Stimulated activated CD8-positive, alpha-beta memory T cell treated with anti-CD3 and anti-CD28 coated beads, Interleukin-2, amount 100 ng/mL, for 1 hour (primary cell): ENCODE measurements around the gene RPL26.
"Not testable (repeated sequence)": the region's sequence is repeated elsewhere in the genome, so short reads cannot be mapped to it uniquely, and the experiment has no call there.

Experiments
- DNase-seq, 2 donors: peaks; one replicate each; pipeline ENCODE4 v3.0.0-alpha.2; 2020; ENCODE audit warnings: low read depth in 2 of 2

The RPL26 gene

DNA sequence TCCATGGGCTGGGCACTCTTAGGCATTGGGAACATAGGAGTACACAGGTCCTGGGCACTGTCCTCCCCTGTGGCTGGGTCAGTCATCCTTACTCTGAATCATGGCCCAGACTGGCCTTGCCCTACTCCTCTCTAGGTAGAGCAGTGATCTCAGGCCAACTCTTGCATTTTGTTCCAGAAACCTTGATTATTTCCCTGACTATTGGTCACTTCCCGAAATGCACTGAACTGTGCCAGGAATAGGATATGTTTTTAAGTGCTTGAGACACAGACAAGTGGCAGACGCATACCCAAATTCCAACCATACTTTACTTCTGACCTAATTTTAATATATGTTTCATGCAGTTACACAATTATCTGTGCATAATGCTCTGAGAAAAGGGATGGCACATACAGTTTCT is 16.8 kb downstream of the RPL26 start:
- DNase-seq, result no peak

DNA sequence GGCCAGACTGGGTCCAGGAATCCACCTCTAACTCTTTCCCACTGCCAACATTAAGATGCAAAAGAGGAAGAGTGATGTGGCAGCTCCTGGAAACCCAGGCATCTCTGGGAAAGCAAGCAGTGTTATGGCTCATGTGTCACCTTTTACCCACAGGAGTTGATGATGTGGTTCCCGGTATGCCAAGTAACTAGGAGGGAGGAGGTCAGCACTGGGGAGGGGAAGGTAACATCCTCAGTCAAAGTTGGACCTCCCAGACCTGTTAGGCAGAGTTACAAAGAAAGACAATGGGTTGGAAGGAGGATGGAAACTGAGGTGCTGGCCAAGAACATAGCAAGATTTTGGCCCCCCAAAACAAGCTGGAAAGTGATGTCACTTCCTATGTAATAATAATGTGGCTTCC is 17.9 kb downstream of the RPL26 start:
- DNase-seq, result no peak

DNA sequence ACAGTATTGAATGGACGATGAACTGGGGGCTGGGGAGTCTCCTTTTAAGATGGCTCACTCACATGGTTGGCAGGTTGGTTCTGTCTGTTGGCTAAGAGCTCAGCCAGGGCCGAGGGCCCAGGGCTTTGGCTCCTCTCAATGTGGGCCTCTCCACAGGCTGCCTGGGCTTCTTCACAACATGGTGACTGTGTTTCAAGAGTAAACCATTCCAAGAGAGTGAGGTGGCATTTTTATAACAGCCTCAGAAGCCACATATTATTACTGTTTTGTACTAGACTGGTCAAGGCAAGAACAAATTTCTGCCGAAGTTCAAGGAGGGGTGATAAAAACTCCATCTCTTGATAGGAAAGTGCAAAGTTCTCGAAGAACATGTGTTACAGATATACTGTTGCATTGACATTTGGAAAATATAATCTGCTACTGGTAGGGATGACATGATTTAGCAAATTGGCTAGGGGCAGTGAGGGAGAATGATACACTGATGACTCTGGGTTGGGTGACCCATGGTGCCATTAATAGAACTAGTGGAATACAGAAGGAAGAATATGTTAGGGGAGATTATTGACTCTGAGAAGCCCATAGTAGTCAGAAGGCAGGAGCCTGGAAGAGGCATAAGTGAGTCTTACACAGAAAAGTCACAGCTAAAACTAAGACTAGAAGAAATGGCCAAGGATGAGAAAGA is 20.2 kb downstream of the RPL26 start:
- no peak for DNase-seq

DNA sequence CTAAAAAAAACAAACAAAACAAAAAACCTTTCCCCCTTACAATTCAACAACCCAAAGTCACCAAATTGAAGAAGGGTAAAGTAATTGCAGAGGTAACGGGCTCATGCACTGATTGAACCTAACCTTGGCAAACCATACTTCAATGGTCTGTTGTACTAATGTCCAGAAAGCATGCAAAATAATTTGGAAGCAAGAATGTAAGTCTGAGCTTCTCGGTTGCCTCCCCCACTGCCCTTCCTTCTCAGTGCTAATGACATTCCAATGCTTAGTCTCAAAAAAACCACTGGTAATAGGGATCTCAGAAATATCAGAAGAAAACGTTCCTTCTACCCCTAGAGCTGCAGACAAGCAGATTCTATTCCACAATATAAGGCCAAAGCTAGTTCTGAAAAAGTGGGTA is 22.2 kb downstream of the RPL26 start:
- DNase-seq, result no peak

DNA sequence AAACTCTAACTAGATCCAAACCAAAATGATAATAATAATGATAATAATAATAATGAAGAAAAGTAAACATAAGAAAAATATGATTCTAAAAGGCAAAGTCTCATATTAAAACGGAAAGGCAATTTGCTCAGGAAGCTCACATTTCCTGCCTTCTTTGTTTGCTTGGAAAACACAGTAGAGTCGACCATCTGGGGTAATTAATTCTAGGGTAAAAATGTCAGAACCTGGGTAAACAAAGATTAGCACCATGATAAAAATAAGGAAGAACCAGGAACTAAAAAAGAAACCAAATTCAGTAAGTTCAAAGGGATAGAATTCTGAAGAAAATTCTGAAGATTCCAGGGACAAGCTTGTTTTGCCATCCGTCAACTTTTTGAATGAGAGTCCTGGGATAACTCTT is 22.7 kb downstream of the RPL26 start:
- no peak for DNase-seq

DNA sequence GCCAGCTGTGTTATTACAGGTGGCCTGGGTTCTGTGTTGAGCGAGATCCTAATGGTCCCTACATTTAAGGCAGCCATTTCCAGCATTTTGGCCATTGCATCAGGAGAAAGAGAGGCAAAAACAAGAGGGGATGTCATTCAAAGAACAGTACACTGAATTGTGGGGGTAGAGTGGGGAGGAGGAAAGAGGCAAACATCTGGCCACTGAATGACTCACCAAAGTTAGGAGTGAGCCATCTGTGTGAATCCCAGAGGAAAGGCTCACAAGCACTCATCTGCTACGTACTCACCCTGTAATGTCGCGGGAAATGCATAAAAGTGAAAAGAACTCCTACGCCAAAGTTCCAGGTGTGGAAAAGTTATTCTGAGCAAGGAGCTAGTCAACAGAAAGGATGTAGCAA is 23.2 kb downstream of the RPL26 start:
- no peak for DNase-seq

DNA sequence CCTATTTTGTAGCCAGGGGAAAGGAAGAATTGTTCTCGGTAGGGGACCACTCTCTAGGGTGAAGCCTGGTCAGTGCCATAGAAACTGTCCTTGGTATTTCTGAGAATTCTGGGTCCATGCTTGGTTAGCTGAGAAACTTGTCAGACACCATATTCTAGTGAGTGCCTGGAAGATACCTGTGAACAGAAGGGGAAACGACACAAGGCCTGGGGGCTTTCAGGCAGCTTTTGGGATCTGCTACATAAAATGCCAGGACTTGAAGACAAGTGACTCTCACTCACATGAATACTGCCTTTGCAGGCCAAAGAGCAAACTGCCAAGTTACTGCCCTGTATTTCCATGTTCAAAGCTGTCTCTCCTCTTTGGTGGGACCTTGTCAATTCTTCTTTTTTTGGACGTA is 25.1 kb downstream of the RPL26 start:
- DNase-seq, result no peak

DNA sequence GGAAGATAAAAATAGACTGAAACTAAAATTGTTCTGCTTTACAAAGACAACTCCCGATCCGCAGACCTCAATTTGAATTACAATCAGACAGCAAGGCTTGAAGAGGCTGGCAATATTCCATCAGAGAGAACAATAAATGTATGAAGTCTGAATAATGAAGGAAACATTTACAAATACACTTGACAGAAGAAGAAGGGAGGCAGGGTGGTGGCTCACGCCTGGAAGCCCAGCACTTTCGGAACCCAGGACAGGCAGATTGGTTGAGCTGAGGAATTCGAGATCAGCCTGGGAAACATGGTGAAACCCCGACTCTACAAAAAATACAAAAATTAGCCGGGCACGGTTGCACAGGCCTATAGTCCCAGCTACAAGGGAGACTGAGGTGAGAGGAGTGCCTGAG is 28.8 kb downstream of the RPL26 start:
- DNase-seq, result no peak

DNA sequence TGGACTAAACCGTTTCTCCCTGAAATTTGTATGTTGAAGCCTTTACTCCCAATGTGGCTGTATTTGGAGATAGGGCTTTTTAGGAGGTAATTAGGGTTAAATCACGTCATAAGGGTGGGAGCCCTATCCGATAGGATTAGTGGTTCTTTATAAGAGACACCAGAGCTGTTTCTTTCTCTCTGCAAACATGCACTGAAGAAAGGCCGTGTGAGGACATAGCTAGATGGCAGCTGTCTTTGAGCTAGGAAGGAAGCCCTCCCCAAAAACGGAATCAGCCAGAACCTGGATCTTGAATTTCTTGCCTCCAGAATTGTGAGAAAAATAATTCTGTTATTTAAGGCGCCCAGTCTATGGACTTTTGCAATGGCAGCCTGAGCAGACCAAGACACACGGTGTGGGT is 29.3 kb downstream of the RPL26 start:
- DNase-seq, result no peak

DNA sequence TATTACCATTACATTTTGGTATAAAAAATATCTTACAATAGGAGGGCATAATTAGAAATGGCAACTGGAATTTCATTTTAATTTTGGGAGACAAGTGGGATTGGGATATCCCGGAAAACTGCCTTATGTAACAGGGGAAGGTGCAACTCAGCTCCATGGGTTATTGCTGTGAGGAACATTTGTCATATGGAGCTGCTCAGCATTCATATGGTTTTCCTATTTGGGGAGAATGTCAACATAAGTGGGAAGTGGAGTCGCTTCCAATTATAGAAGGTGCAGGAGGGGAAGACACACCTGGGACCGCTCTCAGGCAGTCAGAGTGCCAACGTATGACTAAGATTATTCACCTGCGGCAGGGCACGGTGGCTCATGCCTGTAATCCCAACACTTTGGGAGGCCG is 32.7 kb downstream of the RPL26 start:
- DNase-seq, result no peak

DNA sequence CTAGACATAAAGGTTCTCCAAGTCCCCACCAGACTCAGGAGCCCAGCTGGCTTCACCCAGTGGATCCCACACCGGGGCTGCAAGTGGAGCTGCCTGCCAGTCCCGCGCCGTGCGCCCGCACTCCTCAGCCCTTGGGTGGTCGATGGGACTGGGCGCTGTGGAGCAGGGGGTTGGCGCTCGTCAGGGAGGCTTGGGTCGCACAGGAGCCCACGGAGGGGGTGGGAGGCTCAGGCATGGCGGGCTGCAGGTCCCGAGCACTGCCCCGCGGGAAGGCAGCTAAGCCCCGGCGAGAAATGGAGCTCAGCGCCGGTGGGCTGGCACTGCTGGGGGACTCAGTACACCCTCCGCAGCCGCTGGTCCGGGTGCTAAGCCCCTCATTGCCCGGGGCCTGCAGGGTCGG is 36.0 kb downstream of the RPL26 start:
- DNase-seq, result not testable (repeated sequence)

DNA sequence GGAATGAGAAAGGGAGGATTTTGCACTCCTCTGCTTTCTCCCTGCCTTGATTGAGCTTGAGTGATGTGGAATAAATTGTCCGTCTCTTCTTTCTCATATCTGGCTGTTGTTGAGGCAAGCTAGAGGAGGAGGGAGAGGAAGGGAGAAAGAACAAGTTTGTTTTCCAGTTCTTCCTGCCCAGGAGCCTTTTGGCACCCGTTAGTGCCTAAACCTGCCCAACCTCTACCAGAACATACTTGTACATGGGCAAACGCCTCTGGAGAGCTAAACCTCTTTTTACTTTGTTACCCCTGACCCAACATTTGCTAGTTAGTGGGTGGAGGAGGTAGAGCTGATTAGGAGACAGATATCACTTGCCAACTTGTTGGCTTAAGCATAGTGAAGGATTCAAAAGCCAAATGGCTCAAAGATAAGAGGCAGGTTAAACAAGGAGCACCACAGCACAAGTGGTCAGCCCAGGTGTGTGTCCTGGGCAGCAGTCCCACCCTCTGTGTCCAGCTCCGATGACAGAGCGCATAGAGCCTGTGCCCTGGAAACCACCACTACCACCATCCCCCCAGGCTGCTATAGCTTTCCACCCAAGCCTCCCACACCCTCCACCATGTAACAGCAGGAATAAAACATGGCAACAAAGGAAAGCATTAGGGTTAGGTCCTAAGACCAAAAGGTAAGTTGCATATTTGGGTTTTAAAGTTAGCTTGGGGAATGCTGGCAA is 36.9 kb downstream of the RPL26 start:
- DNase-seq, result no peak

DNA sequence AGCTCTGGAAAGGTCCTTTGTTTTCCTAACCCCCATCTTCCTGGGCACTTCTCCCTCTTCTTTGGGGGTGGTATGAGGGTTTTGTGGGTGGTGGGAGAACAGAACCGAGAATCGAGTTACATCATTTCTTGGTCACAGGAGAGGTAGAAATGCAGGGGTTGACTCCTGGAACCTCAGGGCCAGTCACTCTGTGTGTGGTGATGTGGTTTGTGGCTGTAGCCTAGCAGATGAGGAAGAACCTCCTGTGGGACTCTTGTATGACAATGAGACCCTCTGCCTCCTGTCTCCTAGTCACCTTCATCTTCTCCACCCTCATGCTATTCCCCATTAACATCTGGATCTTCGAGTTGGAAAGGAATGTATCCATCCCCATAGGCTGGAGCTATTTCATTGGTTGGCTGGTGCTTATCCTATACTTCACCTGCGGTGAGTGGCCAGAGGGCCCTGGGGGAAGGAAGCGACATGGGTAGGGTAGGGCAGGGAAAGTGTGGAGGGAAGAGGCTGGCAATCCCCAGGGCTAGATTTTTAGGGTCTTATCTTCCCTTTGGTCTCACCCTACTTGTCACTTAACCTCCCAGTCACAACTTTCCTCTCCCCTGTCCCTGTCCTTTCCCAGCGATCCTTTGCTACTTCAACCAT is 37.8 kb downstream of the RPL26 start:
- no peak for DNase-seq

DNA sequence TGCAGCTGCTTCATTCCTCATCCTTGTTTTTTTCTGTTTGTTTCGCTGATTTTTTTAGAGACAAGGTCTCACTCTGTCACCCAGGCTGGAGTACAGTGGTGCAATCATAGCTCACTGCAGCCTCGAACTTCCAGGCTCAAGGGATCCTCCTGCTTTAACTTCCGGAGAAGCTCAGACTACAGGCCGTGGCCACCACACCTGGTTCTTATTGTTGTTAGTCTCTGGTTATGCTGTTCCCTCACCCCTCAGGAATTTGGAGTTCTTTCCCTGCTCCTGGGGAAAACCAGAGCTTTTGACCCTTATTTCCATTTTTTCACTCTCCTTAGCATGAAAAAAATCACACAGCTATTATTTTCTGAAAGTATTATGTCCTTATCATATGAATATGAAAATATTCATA is 41.5 kb downstream of the RPL26 start:
- no peak for DNase-seq

DNA sequence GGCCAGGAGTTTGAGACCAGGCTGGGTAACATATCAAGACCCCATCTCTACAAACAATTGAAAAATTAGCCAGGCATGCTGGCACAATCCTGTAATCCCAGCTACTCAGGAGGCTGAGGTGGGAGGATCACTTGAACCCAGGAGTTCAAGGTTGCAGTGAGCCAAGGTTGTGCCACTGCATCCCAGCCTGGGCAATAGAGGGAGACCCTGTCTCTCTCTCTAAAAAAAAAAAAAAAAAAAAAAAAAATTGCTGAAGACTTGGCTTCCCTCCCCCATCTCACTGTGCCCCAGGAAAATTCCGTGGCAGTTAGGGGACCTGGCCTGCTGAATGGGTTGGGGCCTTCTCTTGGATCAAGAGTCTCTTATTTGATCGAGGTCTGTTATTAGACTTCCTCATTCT is 43.5 kb downstream of the RPL26 start, which contains the start of gene ODF4:
Gene ODF4, plus strand, starts transcription at position 301 of the 400 bp plus-strand sequence. CDS start 212 bp downstream, outside the sequence.
- no peak for DNase-seq

DNA sequence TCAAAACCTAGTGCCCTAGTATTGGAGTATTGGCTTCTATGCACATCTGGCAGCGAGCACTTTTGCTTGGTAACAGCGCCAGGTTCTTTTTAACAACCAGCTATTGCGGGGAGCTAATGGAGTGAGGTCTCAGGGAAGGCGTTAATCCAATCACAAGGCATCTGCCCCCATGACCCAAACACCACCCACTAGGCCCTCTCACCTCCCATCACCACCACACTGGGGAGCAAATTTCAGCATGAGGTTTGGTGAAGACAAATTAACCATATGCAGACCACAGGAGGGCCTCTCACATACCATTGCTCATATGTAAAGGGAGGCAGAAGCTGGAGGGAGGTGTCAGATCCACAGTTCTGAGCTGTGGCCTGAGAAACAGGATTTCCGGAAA is 44.2 kb downstream of the RPL26 start:
- DNase-seq, result no peak

DNA sequence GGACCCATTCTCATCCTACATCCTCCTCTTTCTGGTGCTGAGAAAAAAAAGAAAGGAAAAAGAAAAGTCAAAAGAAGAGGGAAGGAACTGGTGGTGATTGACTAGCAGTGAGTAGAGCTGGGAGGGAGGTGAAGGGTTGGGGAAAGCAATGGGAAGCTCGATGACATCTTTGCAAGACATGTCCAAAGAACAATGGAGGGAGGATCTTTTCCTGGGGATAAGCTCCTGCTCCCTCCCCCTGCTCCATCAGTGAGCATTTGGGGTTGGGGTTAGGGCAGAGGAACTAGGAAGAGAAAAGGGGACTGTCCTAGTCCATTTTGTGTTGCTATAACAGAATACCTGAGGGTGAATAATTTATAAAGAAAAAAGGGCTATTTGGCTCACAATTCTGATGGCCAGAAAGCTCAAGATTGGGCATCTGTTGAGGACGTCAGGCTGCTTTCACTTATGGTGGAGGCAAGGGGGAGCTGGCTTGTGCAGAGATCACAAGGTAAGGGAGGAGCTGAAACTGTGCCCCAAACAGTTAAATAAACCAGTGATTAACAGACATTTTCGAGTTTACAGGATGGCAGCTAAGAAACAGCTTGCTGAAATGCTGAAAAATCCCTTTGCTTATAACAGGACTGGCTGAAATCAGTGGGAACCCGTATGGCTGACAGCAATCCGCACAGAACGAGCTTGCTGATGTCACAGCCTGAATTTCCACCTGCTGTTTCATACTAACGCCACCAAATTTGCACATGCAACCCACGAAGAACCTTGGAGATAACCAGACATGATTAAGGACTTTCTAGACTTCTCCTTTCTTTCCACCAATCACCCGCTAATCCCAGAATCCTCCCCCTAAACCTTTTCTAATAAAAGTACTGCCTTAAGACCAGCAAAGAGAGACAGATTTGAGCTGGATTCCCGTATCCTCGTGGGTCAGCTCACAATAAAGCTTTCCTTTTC is 44.9 kb downstream of the RPL26 start:
- no peak for DNase-seq

DNA sequence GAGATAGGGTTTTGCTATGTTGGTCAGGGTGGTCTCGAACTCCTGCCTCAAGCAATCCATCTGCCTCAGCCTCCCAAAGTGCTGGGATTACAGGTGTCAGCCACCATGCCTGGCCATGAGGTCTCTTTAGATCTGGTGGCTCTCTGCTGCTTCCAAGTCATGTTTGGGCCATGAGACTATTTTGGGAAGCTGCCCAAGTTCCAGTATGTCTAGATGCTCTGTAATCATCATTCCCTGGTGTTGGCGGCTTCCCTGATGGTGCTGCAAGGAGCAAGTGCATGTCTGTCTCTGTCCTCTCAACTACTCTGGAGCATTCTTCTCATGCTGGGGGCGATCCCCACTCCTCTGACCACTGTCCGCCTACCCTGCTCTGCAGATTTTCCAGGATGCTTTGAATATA is 49.7 kb downstream of the RPL26 start:
- no peak for DNase-seq

DNA sequence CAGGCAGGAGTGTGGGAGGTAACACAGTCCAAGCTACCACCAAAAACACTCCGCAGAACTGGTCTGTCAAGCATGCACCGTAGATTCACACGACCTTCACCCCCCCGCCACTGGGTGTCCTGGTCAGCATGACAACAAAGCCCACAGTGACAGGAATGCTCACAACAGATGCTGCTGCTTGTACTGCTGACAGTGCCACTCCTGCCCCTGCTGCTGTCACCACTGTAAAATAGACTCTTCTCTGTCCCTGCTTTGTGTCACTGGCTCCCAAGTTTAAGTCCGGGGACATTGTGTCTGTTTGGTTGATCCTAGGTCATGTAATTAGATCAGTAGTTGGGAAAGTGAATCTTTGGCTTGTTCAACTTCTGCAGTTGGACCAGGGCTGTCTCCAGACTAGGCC is 50.3 kb downstream of the RPL26 start:
- no peak for DNase-seq

DNA sequence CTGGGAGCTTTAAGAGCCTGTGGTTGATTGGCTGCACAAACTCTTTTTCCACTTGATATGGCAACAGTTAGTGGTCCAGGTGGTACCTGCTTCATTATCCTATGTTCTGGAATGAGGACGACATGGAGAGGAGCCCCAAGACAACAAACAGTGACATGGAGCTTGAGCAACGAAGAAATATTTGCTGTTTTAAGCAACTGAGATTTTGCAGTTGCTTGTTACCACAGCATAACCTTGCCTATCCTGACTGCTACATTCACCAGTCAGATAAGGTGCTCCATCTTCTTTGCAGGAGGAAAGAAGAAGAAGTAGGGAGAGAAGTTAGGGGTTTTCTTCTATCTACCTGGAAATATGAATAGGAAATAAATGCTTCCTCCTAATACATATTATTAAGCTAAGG is 50.9 kb downstream of the RPL26 start:
- no peak for DNase-seq
